ENCODE results near the gene ZNF276. TPM values are rescaled to one million over a fixed set of nuclear protein-coding genes. Genes with fewer than 3 reads are reported as not detected.

Gene ZNF276
- total RNA-seq, 1 experiment from 2014 or later, result 18.6 TPM

DNA sequence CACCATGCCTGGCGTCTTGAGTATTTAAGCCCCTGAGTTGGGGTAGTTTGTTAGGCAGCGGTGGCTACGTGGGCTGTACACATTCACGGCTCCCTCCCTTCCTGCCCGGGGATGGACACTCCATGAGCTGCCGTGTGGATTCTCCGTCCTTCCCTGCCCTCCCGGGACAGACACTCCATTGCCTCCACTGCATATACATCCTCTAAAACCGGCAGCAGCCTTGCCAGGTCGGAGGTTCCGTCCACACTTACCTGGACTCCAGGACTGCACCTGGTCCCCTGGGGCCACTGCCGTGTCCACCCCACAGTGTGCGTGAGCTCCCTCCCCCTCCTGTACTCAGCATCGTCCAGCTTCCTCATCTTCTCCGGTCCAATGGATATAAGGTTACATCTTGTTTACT lies 16.3 kb upstream of the ZNF276 start:
- H2BK12ac ChIP-seq (ENCODE audit: insufficient read length, low read depth, low read length), result no peak overlapping the region
- no peaks in the 10 kb centered on the region for H3K4me1 ChIP-seq (ENCODE audit: insufficient read depth, low read length)
- Mint-ChIP-seq H3K9me3 (no peaks in the 10 kb centered on the region), H3K36me3 (ENCODE audit: insufficient read depth in 1 of 3, low read depth in 3 of 3) (no peaks in the 10 kb centered on the region), H3K4me3 (peak overlapping the region in 1 of 2 experiments; percentile 38; a peak in 1 of 5 replicates), H3K27ac (no peak overlapping the region), H3K27me3 (ENCODE audit: low read depth) (peaks cover 29% of the 10 kb centered on the region), H3K4me1 (peaks cover 15 to 19% of the 10 kb centered on the region in 2 experiments)
- no peak overlapping the region for H2BK5ac ChIP-seq (ENCODE audit: insufficient read length, low read length)
- H2AK5ac ChIP-seq (ENCODE audit: insufficient read length, low read length), result no peak overlapping the region
- H3T11ph ChIP-seq (ENCODE audit: low read length), result no peak overlapping the region
- no peak overlapping the region for H4K5ac ChIP-seq (ENCODE audit: insufficient read length, low read depth, low read length)
- H3K23ac ChIP-seq (ENCODE audit: insufficient read length, low read depth, low read length), result no peak overlapping the region
- H2BK20ac ChIP-seq (ENCODE audit: low read depth, low read length, poor library complexity, severe bottlenecking), result no peak overlapping the region
- H2BK15ac ChIP-seq (ENCODE audit: low read depth, low read length), result no peak overlapping the region
- no peaks in the 10 kb centered on the region for H3K9me3 ChIP-seq (ENCODE audit: control insufficient read depth, low read depth, low read length)
- H3K79me2 ChIP-seq (ENCODE audit: insufficient read depth, low read length), result no peaks in the 10 kb centered on the region
- peaks cover 11% of the 10 kb centered on the region for H3K23me2 ChIP-seq (ENCODE audit: insufficient read length, low read depth, low read length, poor library complexity, severe bottlenecking)
- no peak overlapping the region for H3K4ac ChIP-seq (ENCODE audit: low read depth, low read length)
- no peak for DNase-seq
- no peak overlapping the region for H3K18ac ChIP-seq (ENCODE audit: insufficient read length, low read depth, low read length)
- WGBS (ENCODE audit: extremely low coverage, insufficient read length, low lambda C conversion rate), result no CpG with 5 or more reads among the region's 15 CpGs
- H2AFZ ChIP-seq (ENCODE audit: low read length), result no peak overlapping the region
- no peaks in the 10 kb centered on the region for H3K27me3 ChIP-seq (ENCODE audit: insufficient read depth, low read length)
- no peak overlapping the region for H4K91ac ChIP-seq (ENCODE audit: insufficient read length, low read depth, low read length)
- no peaks in the 10 kb centered on the region for H4K20me1 ChIP-seq (ENCODE audit: control insufficient read depth, insufficient read depth, insufficient read length)
- H3K9ac ChIP-seq (ENCODE audit: extremely low read depth, insufficient read length, low read length), result no peak overlapping the region
- no peak overlapping the region for H3K27ac ChIP-seq (ENCODE audit: insufficient read length, low read depth, low read length)
- no peak overlapping the region for H3K56ac ChIP-seq (ENCODE audit: insufficient read length, low read depth, low read length)
- no peak overlapping the region for H3K14ac ChIP-seq (ENCODE audit: insufficient read depth, low read length)
- no peak overlapping the region for H4K8ac ChIP-seq (replicated peaks; ENCODE audit: insufficient read length, low read depth, low read length)
- TF ChIP-seq, protein P1, sequence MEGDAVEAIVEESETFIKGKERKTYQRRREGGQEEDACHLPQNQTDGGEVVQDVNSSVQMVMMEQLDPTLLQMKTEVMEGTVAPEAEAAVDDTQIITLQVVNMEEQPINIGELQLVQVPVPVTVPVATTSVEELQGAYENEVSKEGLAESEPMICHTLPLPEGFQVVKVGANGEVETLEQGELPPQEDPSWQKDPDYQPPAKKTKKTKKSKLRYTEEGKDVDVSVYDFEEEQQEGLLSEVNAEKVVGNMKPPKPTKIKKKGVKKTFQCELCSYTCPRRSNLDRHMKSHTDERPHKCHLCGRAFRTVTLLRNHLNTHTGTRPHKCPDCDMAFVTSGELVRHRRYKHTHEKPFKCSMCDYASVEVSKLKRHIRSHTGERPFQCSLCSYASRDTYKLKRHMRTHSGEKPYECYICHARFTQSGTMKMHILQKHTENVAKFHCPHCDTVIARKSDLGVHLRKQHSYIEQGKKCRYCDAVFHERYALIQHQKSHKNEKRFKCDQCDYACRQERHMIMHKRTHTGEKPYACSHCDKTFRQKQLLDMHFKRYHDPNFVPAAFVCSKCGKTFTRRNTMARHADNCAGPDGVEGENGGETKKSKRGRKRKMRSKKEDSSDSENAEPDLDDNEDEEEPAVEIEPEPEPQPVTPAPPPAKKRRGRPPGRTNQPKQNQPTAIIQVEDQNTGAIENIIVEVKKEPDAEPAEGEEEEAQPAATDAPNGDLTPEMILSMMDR (conservative IDR thresholded peaks at IDR 0.05), result no peak
- no peak overlapping the region for H2BK120ac ChIP-seq (ENCODE audit: low read depth, low read length, poor library complexity, severe bottlenecking)
- H3K79me1 ChIP-seq (ENCODE audit: insufficient read depth, low read depth, low read length, poor library complexity, severe bottlenecking), result no peaks in the 10 kb centered on the region
- H3K4me2 ChIP-seq (ENCODE audit: insufficient read depth, insufficient read length, low read length), result no peak overlapping the region

Data from H9 (cell line).